HUES6 (cell line): ENCODE measurements around the gene RBX1.
A peak's percentile ranks its signal among the peaks of the same experiment; 100 is the strongest.

Source experiments
- H3K27ac ChIP-seq: 2 replicates; pipeline ENCODE4 v1.7.0; 2013; ENCODE audit warnings: low read depth, mild to moderate bottlenecking, low read length, inconsistent platforms
- H3K27me3 ChIP-seq: 2 replicates; pipeline ENCODE4 v1.6.1; 2013; ENCODE audit warnings: low read length; ENCODE audit not compliant: control insufficient read depth, insufficient read depth
- H3K36me3 ChIP-seq: 2 replicates; pipeline ENCODE4 v1.6.1; 2013; ENCODE audit warnings: low read length; ENCODE audit not compliant: control insufficient read depth, insufficient read depth
- H3K4me1 ChIP-seq: 2 replicates; pipeline ENCODE4 v1.6.1; 2013; ENCODE audit warnings: low read length; ENCODE audit not compliant: control insufficient read depth, insufficient read depth
- H3K4me3 ChIP-seq: 2 replicates; pipeline ENCODE4 v1.5.1; 2013; ENCODE audit warnings: low read depth, low read length
- H3K9ac ChIP-seq: one replicate; pipeline ENCODE4 v1.6.1; 2013; ENCODE audit warnings: mild to moderate bottlenecking, low read length
- H3K9me3 ChIP-seq: 2 replicates; pipeline ENCODE4 v1.6.1; 2013; ENCODE audit warnings: low read depth, low read length; ENCODE audit not compliant: control insufficient read depth, insufficient read depth

Gene RBX1

DNA sequence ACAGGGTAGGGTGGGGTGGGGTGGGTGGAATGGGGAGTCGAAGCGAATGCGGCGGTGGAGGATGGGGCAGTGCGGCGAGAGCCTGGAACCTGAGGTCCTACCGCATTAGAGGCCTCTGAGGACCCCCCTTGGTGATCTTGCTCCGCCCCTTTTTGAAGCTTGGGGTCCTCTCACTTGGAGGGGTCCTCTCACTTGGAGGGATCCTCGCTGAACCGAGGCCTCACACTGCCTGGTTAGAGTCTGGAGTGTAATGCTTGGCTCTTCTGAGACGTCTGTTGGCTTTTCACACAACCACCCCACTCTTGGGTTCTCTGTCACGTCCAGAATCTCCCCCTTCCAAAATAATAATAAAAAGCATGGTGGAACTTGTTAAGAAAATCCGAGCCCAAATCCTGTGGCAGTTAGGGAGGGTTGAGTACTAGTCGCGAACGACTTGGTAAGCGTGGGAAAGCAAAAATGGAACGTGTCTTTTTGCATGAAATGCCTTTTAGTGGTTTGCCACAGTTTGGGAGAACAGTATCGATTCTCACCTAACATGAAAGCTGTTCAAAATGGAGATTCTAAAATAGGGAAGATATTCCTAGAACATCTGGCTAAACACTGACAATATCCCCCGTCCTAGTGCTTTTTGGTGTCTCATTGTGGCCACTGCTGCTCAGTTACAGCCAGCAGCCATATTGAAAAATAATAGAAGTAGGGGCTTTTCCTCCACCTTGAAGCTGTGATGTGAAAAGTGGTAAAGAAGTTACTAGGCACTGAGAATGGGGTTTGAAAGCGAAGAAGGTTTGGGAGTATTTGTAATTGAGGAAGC, 822 bp downstream of the RBX1 start:
- Histone ChIP-seq H3K9me3 (no peaks in the 10 kb centered on the region), H3K4me3 (peak overlapping the region; percentile 99), H3K36me3 (peaks cover 33% of the 10 kb centered on the region), H3K9ac (peak overlapping the region; percentile 81), H3K27me3 (no peaks in the 10 kb centered on the region), H3K27ac (no peak overlapping the region; the same call in 1 of the 2 replicates), H3K4me1 (peaks cover 4% of the 10 kb centered on the region; the same call in 1 of the 2 replicates)

DNA sequence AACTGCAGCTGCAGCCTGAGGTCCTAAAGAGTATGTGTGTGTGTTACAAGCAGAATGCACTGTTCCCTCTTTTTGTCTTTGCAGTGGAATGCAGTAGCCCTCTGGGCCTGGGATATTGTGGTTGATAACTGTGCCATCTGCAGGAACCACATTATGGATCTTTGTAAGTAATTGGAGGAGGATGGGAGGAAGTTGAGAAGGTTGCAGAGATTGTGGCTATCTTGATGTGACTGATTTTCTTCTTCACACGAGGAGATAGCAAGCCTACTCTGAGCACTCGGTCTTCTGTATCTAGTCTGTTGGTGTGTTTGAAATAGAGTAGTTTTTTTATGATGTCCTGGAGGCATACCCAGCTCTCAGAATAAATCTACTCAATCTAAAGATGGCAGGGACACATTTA, 2.3 kb downstream of the RBX1 start:
- Histone ChIP-seq H3K36me3 (peaks cover 43% of the 10 kb centered on the region), H3K9ac (no peak overlapping the region), H3K9me3 (no peaks in the 10 kb centered on the region), H3K27ac (no peak overlapping the region), H3K4me1 (peaks cover 4% of the 10 kb centered on the region; the same call in 1 of the 2 replicates), H3K4me3 (no peak overlapping the region), H3K27me3 (no peaks in the 10 kb centered on the region)

DNA sequence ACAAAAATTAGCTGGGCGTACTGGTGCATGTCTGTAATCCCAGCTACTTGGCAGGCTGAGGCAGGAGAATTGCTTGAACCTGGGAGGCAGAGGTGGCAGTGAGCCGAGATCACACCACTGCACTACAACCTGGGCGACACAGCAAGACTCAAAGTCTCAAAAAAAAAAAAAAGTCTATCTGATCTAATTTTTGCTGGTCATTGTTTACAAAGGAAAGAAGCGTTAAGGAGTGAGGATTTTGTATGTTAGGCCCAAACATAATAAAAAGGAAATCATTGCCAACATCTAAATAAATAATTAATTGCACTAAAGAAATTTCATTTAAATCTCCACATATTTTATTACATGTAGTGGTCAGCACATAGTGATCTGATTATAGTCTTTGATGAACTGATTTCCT, 2.9 kb downstream of the RBX1 start:
- Histone ChIP-seq H3K36me3 (peaks cover 46% of the 10 kb centered on the region), H3K27me3 (no peaks in the 10 kb centered on the region), H3K9ac (no peak overlapping the region), H3K27ac (no peak overlapping the region), H3K9me3 (no peaks in the 10 kb centered on the region), H3K4me1 (peaks cover 4% of the 10 kb centered on the region; the same call in 1 of the 2 replicates), H3K4me3 (no peak overlapping the region)

DNA sequence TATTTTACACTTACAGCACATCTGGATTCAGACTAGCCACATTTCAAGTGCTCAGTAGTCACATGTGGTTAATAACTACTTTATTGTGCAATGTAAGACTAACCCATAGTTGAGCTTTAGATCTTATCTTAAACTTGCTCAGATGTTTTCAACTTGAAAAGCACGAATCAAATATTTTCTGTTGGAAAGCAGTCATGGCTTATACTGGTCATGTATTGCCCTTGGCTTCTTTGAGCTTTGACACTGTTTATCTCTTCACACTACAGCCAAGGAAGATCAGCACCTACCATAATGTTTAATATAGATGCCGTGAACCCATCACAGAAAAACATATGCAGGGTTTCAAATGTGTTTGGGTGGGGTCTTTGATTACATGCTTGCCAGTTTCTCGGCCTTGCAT, 4.4 kb downstream of the RBX1 start:
- Histone ChIP-seq H3K27ac (no peak overlapping the region), H3K27me3 (no peaks in the 10 kb centered on the region), H3K9me3 (no peaks in the 10 kb centered on the region), H3K9ac (no peak overlapping the region), H3K36me3 (peaks cover 50% of the 10 kb centered on the region), H3K4me1 (peaks cover 4% of the 10 kb centered on the region; the same call in 1 of the 2 replicates), H3K4me3 (no peak overlapping the region)

DNA sequence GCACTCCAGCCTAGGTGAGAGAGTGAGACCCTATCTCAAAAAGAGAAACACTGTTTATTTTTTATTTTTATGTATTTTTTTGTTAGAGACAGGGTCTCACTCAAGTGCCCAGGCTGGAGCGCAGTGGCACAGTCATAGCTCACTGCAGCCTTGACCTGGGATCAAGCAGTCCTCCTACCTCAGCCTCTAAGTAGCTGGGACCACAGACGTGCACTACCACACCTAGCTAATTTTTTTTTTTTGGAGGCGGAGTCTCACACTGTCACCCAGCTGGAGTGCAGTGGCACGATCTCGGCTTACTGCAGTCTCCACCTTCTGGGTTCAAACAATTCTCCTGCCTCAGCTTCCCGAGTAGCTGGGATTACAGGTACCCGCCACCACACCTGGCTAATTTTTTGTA, 6.4 kb downstream of the RBX1 start:
- H3K9ac ChIP-seq: no peak overlapping the region
- H3K27me3 ChIP-seq: no peaks in the 10 kb centered on the region
- no peak overlapping the region for H3K4me3 ChIP-seq
- peaks cover 63% of the 10 kb centered on the region for H3K36me3 ChIP-seq
- peaks cover 1% of the 10 kb centered on the region; the same call in 1 of the 2 replicates for H3K4me1 ChIP-seq
- H3K27ac ChIP-seq: no peak overlapping the region
- no peaks in the 10 kb centered on the region for H3K9me3 ChIP-seq

DNA sequence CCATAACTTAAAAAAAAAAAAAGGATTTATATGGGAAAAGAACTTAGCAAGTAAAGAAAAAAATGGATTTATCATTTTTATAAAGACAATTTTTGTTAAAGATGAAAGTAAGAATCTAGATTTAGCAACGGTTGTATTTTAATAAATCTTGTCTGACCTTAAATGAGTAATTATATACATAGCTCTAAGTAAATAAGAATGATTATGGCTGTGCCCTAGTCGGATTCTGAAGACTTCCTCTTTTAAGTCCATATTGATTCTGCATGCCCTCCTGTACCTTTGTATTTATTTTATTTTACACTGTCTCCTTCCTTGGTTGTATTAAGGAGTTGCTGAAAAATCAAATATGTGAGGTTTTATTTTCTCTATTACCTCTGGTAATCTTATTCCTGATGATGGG, 7.1 kb downstream of the RBX1 start:
- Histone ChIP-seq H3K36me3 (peaks cover 63% of the 10 kb centered on the region), H3K27me3 (no peaks in the 10 kb centered on the region), H3K9ac (no peak overlapping the region), H3K4me3 (no peak overlapping the region), H3K27ac (no peak overlapping the region), H3K4me1 (no peaks in the 10 kb centered on the region), H3K9me3 (no peaks in the 10 kb centered on the region)

DNA sequence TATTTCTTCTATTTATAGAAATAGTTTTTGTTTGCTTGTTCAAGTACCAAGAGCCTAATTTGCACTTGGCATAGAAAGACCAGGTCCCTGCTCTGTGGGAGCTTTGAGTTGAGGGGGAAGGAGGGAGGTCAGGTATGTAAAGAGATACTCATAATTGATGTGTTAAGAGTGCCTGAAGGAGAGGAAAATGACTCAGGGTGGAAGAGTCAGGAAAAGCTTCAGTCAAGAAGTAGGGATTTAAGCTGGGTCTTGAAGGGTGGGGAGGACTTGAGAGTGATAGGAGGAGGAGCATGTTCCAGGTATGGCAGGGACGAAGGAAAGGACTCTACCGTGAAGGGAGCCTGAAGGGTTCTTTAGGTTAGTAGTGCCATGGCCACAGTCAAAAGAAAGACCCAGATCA, 9.0 kb downstream of the RBX1 start:
- peaks cover 63% of the 10 kb centered on the region for H3K36me3 ChIP-seq
- H3K4me1 ChIP-seq: no peaks in the 10 kb centered on the region
- no peak overlapping the region for H3K27ac ChIP-seq
- no peaks in the 10 kb centered on the region for H3K9me3 ChIP-seq
- no peaks in the 10 kb centered on the region for H3K27me3 ChIP-seq
- H3K4me3 ChIP-seq: no peak overlapping the region
- no peak overlapping the region for H3K9ac ChIP-seq

DNA sequence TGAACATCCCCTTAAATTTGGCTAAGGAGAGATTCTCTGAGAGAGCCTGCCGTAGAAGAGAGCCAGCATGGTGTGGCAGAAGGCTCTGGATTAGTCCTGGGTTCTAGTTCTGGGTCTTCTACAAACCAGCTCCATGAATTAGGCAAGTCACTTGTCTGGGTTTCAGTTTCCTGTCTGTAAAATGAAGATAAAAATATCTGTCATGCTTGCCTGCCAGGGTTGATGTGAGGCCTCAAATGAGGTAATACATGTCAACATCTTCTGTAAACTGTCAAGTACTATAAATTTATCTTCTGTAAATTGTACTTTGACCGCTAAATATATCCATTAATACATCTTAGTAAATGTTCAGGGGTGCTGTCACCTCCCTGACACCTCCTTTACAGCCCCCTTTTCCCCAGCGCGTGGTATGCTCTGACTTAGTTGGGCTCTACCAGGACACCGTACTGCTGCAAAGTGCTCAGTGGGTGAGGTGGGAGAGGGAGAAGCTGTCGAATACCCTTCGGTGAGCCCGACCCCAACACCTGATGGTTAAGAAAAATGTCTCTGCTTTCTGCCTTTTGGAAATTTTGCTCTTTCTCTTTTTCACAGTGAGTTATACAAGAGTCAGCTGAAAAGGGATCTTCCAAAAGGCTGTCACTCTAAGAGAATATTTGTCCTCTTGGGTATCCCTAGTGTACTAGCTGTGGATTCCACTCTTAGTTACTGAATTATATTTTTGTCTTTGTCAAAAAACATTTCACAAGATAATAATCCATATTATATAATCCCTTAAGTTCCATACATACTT, 15.0 kb downstream of the RBX1 start:
- no peaks in the 10 kb centered on the region for H3K9me3 ChIP-seq
- H3K4me3 ChIP-seq: no peak overlapping the region
- no peaks in the 10 kb centered on the region for H3K4me1 ChIP-seq
- no peaks in the 10 kb centered on the region for H3K27me3 ChIP-seq
- peaks cover 76% of the 10 kb centered on the region for H3K36me3 ChIP-seq
- no peak overlapping the region for H3K9ac ChIP-seq
- H3K27ac ChIP-seq: no peak overlapping the region

DNA sequence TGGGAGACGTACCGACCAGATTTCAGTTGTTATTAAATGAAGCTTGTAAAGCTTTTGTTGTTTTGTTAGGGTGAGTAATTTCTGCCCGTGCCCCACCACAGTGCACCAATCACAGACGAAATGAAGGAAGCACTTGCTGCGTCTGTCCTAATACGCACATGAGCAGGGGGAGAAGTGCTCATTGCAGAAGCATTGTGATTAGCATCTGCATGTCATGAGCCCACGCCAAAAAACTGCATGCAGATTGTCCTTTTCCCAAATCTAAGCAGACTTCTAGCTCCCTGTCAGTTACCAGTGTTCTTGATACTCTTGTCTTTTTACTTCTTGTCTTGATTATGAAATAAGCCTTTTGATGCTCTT, 15.5 kb downstream of the RBX1 start:
- Histone ChIP-seq H3K27me3 (no peaks in the 10 kb centered on the region), H3K27ac (no peak overlapping the region), H3K4me3 (no peak overlapping the region), H3K9ac (no peak overlapping the region), H3K4me1 (no peaks in the 10 kb centered on the region), H3K36me3 (peaks cover 73% of the 10 kb centered on the region), H3K9me3 (no peaks in the 10 kb centered on the region)

DNA sequence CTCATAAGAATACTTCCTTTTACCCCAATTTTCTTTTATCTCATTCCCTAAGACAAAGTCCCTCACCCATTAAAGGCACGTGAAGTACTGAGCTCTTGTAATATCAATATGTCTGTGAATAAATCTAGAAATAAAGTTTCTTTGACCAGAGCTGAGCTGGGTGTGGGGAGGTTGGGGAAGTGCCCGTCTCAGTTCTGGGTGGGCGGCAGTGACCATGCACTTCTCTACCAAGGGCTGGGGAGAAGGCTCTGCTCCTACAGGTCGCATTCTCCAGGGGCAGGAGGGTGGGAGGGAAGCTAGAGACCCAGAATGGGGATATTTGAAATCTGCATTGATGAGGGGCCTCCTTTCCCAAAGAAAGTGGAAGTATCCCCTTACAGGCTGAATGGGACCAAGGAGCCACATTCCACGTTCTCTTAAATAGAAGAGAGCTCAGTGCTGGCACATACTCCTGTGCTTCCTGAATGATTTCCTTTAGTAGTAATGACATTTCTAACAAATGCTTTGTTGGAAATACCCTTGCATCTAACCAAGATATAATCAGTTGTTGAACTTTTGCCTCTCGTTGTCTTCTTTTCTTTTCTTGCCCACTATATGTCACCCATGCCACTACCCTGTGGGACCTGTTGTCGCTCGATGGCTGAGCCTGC, 16.1 kb downstream of the RBX1 start:
- H3K27me3 ChIP-seq: no peaks in the 10 kb centered on the region
- no peaks in the 10 kb centered on the region for H3K4me1 ChIP-seq
- H3K36me3 ChIP-seq: peaks cover 73% of the 10 kb centered on the region
- no peaks in the 10 kb centered on the region for H3K9me3 ChIP-seq
- H3K27ac ChIP-seq: no peak overlapping the region
- H3K4me3 ChIP-seq: no peak overlapping the region
- H3K9ac ChIP-seq: no peak overlapping the region

DNA sequence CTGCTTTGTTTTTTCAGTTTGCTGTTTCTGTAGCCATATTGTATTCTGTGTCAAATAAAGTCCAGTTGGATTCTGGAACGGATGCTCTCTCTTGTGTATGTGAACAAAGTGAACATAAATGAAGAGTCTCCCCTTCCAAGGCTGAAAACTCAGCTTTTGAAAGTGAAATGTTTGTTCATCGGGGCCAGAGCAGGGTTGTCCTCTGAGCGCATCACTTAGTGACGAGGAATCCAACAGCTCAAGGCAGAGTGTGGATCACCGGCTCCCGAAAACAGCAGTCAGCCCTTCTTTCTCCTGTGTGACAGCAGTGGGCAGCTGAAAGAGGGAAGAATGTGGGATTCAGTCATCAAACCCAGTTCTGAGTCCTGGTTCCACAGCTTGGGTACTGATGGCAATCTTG, 21.4 kb downstream of the RBX1 start:
- no peaks in the 10 kb centered on the region for H3K9me3 ChIP-seq
- H3K9ac ChIP-seq: no peak overlapping the region
- no peak overlapping the region for H3K27ac ChIP-seq
- no peak overlapping the region for H3K4me3 ChIP-seq
- H3K27me3 ChIP-seq: no peaks in the 10 kb centered on the region
- peaks cover 42% of the 10 kb centered on the region for H3K36me3 ChIP-seq
- no peaks in the 10 kb centered on the region for H3K4me1 ChIP-seq
